ENCODE results near the gene SLC6A8.

DNA sequence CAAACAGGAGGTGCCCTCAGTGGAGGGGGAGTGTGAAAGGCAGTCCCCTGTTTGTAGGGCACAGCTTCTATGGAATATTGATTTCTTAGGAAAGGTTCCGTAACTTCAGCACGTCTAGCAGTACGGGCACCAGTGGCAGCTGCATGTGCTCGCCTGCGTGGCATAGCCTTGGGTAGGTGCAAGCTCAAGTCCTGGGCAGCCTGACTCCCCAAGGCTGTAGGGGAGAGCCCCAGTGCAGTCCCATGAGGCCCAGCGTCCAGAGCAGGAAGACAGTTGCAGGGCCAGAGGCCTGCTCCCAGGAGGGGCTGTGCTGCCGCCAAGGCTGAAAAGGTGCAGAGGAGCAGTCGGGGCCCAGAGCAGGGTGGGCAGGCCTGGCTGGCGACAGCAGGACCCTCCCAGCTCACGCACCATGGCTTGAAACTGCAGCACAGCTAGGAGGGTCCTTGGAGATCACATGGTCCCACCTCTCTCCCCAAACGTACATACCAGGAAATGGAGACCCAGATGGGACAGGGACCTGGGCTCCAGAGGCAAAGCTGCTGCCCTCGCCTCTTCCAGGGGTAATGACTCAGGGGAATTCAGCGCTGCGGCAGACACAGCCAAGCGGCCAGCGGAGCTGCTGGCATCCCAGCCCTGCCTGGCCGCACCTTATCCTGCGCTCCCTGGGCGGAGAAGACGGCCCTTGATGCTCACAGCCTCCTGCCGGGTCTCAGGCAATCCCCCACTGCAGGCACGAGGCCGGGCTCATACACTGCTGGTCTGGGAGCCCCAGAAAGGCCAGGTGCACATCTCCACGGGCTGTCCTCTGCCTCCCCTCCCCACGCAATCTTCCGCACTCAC, 46.8 kb upstream of the SLC6A8 start:
- TF ChIP-seq, protein P1, sequence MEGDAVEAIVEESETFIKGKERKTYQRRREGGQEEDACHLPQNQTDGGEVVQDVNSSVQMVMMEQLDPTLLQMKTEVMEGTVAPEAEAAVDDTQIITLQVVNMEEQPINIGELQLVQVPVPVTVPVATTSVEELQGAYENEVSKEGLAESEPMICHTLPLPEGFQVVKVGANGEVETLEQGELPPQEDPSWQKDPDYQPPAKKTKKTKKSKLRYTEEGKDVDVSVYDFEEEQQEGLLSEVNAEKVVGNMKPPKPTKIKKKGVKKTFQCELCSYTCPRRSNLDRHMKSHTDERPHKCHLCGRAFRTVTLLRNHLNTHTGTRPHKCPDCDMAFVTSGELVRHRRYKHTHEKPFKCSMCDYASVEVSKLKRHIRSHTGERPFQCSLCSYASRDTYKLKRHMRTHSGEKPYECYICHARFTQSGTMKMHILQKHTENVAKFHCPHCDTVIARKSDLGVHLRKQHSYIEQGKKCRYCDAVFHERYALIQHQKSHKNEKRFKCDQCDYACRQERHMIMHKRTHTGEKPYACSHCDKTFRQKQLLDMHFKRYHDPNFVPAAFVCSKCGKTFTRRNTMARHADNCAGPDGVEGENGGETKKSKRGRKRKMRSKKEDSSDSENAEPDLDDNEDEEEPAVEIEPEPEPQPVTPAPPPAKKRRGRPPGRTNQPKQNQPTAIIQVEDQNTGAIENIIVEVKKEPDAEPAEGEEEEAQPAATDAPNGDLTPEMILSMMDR (IDR thresholded peaks at IDR 0.05; ENCODE audit: borderline replicate concordance, extremely low read depth, low read length, poor library complexity, severe bottlenecking) = no peak
- no peak for TF ChIP-seq EZH2 (IDR thresholded peaks at IDR 0.05; ENCODE audit: borderline replicate concordance, low read depth, low read length, severe bottlenecking)

Data from DND-41 (cell line).